ENCODE results near the gene MANBA.
"Not testable (repeated sequence)": the region's sequence is repeated elsewhere in the genome, so short reads cannot be mapped to it uniquely, and the experiment has no call there.

MANBA gene

DNA sequence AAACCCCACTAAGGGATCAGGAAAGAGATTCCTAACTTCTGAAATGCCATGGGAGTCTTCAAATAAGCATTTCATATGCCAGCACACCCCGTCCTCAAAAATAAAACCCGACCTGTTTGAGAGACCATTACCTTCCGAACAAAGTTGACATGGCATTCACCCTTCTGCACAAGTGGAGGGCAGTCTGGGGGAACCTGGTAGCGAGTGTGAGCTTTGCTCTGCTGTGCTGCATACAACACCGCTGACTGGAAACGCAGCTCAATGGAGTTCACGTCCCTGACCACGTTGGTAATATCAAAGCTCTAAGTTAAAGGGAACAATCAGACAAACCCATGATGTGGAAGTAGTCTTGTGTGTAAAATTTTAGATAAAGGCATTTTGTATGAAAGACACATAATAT, 38.0 kb downstream of the MANBA start:
- no peak for TF ChIP-seq SUZ12 (IDR thresholded peaks at IDR 0.05; ENCODE audit: extremely low read depth, insufficient read depth, insufficient read length)
- TF ChIP-seq YY1 (IDR thresholded peaks at IDR 0.05; ENCODE audit: insufficient read depth, insufficient read length), result no peak
- no peak for TF ChIP-seq ZNF274 (IDR thresholded peaks at IDR 0.05; ENCODE audit: low read depth, low read length)
- Histone ChIP-seq H3K9ac (ENCODE audit: insufficient read length, low read depth) (no peak overlapping the region), H3K4me3 (ENCODE audit: insufficient read length, low read depth) (no peak overlapping the region), H3K36me3 (ENCODE audit: insufficient read depth, insufficient read length, low read length) (no peaks in the 10 kb centered on the region), H3K27me3 (ENCODE audit: insufficient read depth, insufficient read length) (no peaks in the 10 kb centered on the region), H3K9me3 (ENCODE audit: insufficient read depth, low read length) (peaks cover 18% of the 10 kb centered on the region), H3K4me1 (ENCODE audit: insufficient read depth, insufficient read length) (no peaks in the 10 kb centered on the region)
- DNase-seq (ENCODE audit: low read depth, low spot score), result no peak

- DNase-seq (ENCODE audit: low read depth, low spot score); H3K9ac ChIP-seq (ENCODE audit: insufficient read length, low read depth); H3K4me3 ChIP-seq (ENCODE audit: insufficient read length, low read depth); H3K4me1 ChIP-seq (ENCODE audit: insufficient read depth, insufficient read length); H3K27me3 ChIP-seq (ENCODE audit: insufficient read depth, insufficient read length); H3K36me3 ChIP-seq (ENCODE audit: insufficient read depth, insufficient read length, low read length): not testable (repeated sequence)
- peaks cover 21% of the 10 kb centered on the region for H3K9me3 ChIP-seq (ENCODE audit: insufficient read depth, low read length)
Measured at GRCh38 chr4:102718833-102719575, 41.8 kb downstream of the MANBA start.

DNA sequence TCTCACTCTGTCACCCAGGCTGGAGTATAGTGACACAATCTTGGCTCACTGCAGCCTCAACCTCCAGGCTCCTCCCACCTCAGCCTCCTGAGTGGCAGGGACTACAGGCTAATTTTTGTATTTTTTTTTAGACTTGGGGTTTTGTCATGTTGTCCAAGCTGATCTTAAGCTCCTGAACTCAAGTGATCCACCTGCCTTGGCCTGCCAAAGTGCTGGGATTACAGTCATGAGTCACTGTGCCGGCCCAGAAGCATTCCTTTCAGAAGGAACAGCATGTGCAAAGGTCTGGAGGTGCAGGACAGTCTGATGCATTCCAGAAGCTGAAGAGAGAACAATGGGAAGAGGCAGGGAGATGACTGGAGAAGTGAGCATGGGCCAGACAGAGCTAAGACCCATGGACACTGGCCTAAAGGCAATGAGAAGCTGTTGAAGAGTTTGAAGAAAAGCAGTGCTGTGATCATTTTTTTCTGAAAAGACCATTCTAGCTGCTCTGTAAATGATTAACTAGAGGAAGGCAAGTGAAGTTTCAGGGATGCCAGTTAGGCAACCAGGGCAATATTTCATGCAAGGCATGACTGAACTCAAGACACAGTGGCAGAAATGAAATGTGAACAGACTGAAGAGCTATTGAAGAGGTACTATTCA, 43.2 kb downstream of the MANBA start:
- no peak for DNase-seq (ENCODE audit: low read depth, low spot score)
- peaks cover 21% of the 10 kb centered on the region for H3K9me3 ChIP-seq (ENCODE audit: insufficient read depth, low read length)
- no peaks in the 10 kb centered on the region for H3K27me3 ChIP-seq (ENCODE audit: insufficient read depth, insufficient read length)
- no peak overlapping the region for H3K4me3 ChIP-seq (ENCODE audit: insufficient read length, low read depth)
- TF ChIP-seq SUZ12 (IDR thresholded peaks at IDR 0.05; ENCODE audit: extremely low read depth, insufficient read depth, insufficient read length) (no peak), YY1 (IDR thresholded peaks at IDR 0.05; ENCODE audit: insufficient read depth, insufficient read length) (no peak), ZNF274 (IDR thresholded peaks at IDR 0.05; ENCODE audit: low read depth, low read length) (no peak)
- no peak overlapping the region for H3K9ac ChIP-seq (ENCODE audit: insufficient read length, low read depth)
- no peaks in the 10 kb centered on the region for H3K4me1 ChIP-seq (ENCODE audit: insufficient read depth, insufficient read length)
- H3K36me3 ChIP-seq (ENCODE audit: insufficient read depth, insufficient read length, low read length), result no peaks in the 10 kb centered on the region

GRCh38 chr4:102715057-102715456, 45.7 kb downstream of the MANBA start:
- DNase-seq (ENCODE audit: low read depth, low spot score), result no peak
- TF ChIP-seq SUZ12 (IDR thresholded peaks at IDR 0.05; ENCODE audit: extremely low read depth, insufficient read depth, insufficient read length) (no peak), ZNF274 (IDR thresholded peaks at IDR 0.05; ENCODE audit: low read depth, low read length) (no peak), YY1 (IDR thresholded peaks at IDR 0.05; ENCODE audit: insufficient read depth, insufficient read length) (no peak)
- Histone ChIP-seq H3K9me3 (ENCODE audit: insufficient read depth, low read length) (peaks cover 21% of the 10 kb centered on the region), H3K36me3 (ENCODE audit: insufficient read depth, insufficient read length, low read length) (no peaks in the 10 kb centered on the region), H3K4me1 (ENCODE audit: insufficient read depth, insufficient read length) (no peaks in the 10 kb centered on the region), H3K27me3 (ENCODE audit: insufficient read depth, insufficient read length) (no peaks in the 10 kb centered on the region), H3K4me3 (ENCODE audit: insufficient read length, low read depth) (no peak overlapping the region), H3K9ac (ENCODE audit: insufficient read length, low read depth) (no peak overlapping the region)

DNA sequence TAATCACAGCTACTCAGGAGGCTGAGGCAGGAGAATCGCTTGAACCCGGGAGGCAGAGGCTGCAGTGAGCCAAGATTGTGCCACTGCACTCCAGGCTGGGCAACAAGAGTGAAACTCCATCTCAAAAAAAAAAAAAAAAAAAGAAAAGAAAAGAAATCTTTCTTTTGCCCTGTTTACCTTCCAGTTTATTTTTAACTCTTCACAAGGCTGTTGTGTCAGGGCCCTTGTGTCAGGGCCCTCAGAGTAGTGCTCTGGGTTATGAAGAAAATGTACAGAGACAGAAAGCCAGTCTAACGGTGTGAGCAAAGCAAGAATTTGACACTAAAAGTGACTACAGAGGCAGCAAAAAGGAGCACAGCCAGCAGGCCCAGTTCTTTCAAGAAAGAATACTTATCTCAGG, 47.0 kb downstream of the MANBA start:
- peaks cover 12% of the 10 kb centered on the region; the same call in 1 of the 2 replicates for H3K9me3 ChIP-seq (ENCODE audit: insufficient read depth, low read length)
- not testable (repeated sequence) for H3K36me3 ChIP-seq (ENCODE audit: insufficient read depth, insufficient read length, low read length); H3K4me3 ChIP-seq (ENCODE audit: insufficient read length, low read depth); H3K4me1 ChIP-seq (ENCODE audit: insufficient read depth, insufficient read length); H3K27me3 ChIP-seq (ENCODE audit: insufficient read depth, insufficient read length); H3K9ac ChIP-seq (ENCODE audit: insufficient read length, low read depth); DNase-seq (ENCODE audit: low read depth, low spot score)

GRCh38 chr4:102713096-102713495, 47.7 kb downstream of the MANBA start:
- H3K36me3 ChIP-seq (ENCODE audit: insufficient read depth, insufficient read length, low read length), result no peaks in the 10 kb centered on the region
- no peak for DNase-seq (ENCODE audit: low read depth, low spot score)
- H3K4me1 ChIP-seq (ENCODE audit: insufficient read depth, insufficient read length), result no peaks in the 10 kb centered on the region

DNA sequence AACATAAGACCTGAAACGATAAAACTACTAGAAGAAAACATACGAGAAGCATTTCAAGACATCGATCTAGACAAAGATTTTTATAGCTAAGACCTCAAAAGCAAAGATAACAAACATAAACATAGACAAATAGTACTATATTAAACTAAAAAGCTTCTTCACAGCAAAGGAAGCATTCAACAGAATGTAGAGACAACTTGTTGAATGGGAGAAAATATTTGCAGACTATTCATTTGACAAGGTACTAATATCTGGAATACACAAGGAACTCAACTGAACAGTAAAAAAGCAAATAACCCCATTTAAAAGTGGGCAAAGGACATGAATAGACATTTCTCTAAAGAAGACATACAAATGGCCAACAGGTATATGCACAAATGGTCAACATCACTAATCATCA, 49.8 kb downstream of the MANBA start:
- no peaks in the 10 kb centered on the region for H3K9me3 ChIP-seq (ENCODE audit: insufficient read depth, low read length)
- no peak for DNase-seq (ENCODE audit: low read depth, low spot score)
- H3K4me3 ChIP-seq (ENCODE audit: insufficient read length, low read depth), result no peak overlapping the region
- H3K36me3 ChIP-seq (ENCODE audit: insufficient read depth, insufficient read length, low read length), result no peaks in the 10 kb centered on the region
- TF ChIP-seq SUZ12 (IDR thresholded peaks at IDR 0.05; ENCODE audit: extremely low read depth, insufficient read depth, insufficient read length) (no peak), ZNF274 (IDR thresholded peaks at IDR 0.05; ENCODE audit: low read depth, low read length) (no peak), YY1 (IDR thresholded peaks at IDR 0.05; ENCODE audit: insufficient read depth, insufficient read length) (no peak)
- H3K4me1 ChIP-seq (ENCODE audit: insufficient read depth, insufficient read length), result no peaks in the 10 kb centered on the region
- H3K9ac ChIP-seq (ENCODE audit: insufficient read length, low read depth), result no peak overlapping the region
- H3K27me3 ChIP-seq (ENCODE audit: insufficient read depth, insufficient read length), result no peaks in the 10 kb centered on the region

More at GRCh38 chr4:102713096-102713495, 47.7 kb downstream of the MANBA start:
- Histone ChIP-seq H3K9ac (ENCODE audit: insufficient read length, low read depth) (no peak overlapping the region), H3K4me3 (ENCODE audit: insufficient read length, low read depth) (no peak overlapping the region), H3K27me3 (ENCODE audit: insufficient read depth, insufficient read length) (no peaks in the 10 kb centered on the region), H3K9me3 (ENCODE audit: insufficient read depth, low read length) (peaks cover 7% of the 10 kb centered on the region; the same call in 1 of the 2 replicates)
- TF ChIP-seq SUZ12 (IDR thresholded peaks at IDR 0.05; ENCODE audit: extremely low read depth, insufficient read depth, insufficient read length) (no peak), ZNF274 (IDR thresholded peaks at IDR 0.05; ENCODE audit: low read depth, low read length) (no peak), YY1 (IDR thresholded peaks at IDR 0.05; ENCODE audit: insufficient read depth, insufficient read length) (no peak)

DNA sequence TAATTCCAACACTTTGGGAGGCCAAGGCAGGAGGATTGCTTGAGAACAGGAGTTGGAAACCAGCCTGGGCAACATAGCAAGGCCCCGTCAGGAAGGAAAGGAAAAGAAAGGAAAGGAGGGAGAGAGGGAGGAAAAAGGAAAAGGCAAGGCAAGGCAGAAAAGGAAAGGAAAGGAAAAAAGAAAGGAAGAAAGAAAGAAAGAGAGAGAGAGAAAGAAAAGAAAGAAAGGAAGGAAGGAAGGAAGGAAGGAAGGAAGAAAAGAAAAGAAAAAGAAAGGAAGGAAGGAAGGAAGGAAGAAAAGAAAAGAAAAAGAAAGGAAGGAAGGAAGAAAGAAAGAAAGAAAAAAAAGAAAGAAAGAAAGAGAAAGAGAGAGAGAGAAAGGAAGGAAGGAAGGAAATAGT, 51.7 kb downstream of the MANBA start:
- not testable (repeated sequence) for H3K4me1 ChIP-seq (ENCODE audit: insufficient read depth, insufficient read length); H3K27me3 ChIP-seq (ENCODE audit: insufficient read depth, insufficient read length); H3K4me3 ChIP-seq (ENCODE audit: insufficient read length, low read depth); H3K9me3 ChIP-seq (ENCODE audit: insufficient read depth, low read length); DNase-seq (ENCODE audit: low read depth, low spot score); H3K36me3 ChIP-seq (ENCODE audit: insufficient read depth, insufficient read length, low read length); H3K9ac ChIP-seq (ENCODE audit: insufficient read length, low read depth)

Data from NT2/D1 (cell line).